NCI-H446 treated with DMSO at 0.1 percent for 48 hours (cell line): ENCODE measurements around the gene MEGF8.
A peak's percentile ranks its signal among the peaks of the same experiment; 100 is the strongest.

ENCODE experiments used
- DNase-seq: peaks from one replicate; lab custom pipeline; 2025; lab: John Stamatoyannopoulos, UW

The MEGF8 gene

DNA sequence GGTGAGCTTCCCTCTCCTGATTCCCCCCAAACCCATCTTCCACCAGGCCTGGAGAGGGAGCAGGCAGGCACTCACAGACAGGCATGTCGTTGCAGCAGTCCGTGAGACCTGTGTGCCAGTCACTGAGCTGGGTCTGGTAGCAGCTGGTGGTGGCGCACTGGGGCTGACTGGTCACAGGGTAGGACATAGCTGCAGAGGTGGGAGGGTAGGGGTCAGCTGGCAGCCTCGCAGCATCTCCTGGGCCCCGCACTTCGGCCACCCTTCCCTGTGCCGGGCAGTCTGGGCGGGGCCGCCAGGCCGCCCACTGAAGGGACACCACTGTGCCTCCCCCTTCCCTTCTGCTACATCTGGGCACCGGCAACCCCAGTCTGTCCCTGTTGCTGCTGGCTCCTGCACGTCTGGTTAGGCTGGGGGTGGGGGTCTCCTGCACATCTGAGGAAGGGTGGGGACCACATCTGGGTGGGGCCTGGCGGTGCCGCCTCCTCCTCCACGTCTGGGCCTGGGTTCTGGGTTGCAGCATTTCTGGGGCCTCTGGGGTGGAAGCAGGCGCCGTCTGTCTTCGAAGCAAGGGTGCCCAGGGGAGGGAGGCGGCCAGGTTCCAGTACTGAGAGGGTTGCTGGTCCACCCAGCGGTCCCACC is 63.5 kb downstream of the MEGF8 start:
- no peak for DNase-seq

GRCh38 chr19:42389899-42390298 is 64.5 kb downstream of the MEGF8 start, which contains the start of gene CNFN:
CNFN (minus strand) TSS chr19:42390297; CDS start chr19:42389037, 1,260 bp downstream.
- no peak for DNase-seq

DNA sequence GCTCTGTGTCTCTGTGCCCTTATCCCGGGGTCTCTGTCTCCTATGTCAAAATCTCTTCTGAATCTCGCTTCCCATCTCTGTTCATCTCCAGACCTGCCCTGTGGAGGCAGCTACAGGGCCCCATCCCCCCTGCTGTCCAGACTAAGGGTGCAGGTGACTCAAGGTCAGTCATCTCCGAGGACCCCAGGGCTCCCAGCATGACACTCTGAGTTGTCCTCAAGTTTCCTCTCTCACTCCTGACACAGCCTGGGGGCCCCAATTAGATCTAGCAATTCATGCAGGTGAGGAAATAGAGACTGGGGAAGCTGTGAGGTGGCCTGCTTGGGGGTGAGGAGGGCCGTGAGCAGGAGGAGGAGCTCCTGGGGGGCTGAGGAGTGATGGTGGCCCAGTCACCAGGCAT is 66.7 kb downstream of the MEGF8 start:
- DNase-seq = no peak

GRCh38 chr19:42394751-42395150 is 69.3 kb downstream of the MEGF8 start:
- no peak for DNase-seq

- peak; percentile 98 for DNase-seq
Measured at GRCh38 chr19:42396381-42397262, 71.2 kb downstream of the MEGF8 start.

- no peak for DNase-seq
Measured at GRCh38 chr19:42397263-42398166, 72.1 kb downstream of the MEGF8 start.

DNA sequence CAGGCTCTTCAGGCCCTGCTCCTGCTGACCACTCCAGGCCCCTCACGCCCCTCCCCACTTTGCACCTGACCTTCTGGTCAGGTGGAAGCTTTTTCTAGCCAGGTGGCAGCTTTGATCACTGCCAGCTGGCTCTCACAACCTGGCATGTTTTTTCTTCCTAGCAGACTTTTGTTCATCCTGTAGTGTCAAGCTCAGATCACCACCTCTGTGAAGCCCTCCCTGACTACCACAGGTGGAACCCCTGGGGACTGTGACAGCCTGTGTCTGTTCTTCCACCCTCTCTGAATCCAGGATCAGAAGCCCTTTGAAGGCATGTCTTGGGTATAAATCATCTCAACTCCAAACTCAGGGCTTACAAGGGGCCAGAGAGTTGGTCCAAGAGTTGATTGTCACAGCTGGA is 75.0 kb downstream of the MEGF8 start:
- DNase-seq = no peak

DNA sequence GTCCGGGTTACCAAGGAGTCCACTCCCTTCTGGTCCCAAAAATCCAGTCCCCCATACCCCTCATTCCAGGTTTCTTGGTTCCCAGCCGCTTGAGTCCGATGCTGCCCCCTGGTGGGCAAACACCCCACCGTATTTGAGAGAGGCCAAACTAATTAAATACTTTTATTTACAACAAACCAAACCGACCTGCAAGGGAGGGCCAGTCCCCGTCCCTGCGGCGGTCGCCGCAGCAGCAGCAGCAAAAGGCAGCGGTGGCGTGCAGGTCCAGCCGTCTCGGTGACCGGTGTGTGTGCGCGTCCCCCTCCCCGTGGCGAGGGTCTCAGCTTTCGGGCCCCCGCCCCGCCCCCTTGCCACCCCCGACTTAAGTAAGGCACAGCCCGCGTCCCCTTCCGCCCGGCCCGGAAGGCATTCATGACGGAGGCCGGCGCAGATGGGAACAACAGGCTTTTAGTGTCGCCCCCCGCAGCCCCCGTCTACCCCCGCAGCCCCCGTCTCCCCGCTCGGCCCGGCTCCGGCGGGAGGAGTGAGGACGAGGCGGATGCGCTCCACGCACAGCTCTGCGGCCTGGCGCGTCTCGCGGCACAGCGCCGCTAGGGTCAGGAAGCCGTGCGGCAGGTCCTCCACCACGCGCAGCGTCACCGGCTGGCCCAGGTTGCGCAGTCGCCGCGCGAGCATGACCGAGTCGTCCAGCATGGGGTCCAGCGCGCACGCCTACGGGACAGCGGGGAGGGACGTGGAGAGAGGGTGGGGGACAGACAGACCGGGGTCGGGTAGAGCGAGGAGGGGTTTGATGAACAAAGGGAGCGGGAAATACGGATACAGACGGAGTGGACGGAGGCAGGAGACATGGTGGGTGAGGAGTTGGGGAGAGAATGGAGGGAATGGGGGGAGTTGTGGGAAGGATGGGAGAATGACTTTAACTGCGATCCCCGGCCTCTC is 76.2 kb downstream of the MEGF8 start:
- peak; percentile 7 for DNase-seq

DNA sequence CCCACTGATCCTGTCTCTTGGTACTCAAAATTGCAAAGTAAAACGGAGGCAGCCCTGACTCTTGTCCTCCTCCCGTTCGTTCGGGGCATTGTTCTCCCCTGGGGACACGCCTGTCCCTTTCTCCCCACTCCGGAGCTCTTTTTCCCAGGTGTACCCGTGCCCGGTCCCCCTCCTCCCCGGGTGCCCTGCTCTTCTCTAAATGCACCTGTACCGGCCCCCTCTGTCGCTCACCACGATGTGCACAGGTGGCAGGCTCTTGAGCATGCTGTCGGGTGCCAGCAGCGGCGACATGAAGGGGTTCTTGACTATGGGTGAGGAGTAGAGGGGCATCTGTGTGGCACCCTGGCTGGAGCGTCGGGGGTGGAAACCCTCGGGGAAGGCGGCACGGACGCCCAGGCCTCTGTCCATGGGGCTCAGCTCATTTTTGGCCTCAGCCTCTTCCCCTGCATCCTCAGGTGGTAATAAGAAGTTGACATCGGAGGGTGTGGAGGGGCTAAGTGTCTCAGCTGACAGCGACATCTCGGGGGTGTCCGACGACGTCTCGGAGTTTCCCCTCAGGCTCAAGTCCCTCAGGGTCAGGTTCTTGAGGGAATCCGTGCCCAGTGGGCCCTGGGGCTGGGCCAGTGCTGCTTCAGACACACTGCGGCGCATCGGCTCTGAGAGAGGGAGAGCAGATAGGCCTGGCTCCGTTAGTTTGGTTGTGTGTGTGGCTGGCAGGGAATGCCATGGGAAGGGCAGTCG is 77.1 kb downstream of the MEGF8 start:
- no peak for DNase-seq

DNA sequence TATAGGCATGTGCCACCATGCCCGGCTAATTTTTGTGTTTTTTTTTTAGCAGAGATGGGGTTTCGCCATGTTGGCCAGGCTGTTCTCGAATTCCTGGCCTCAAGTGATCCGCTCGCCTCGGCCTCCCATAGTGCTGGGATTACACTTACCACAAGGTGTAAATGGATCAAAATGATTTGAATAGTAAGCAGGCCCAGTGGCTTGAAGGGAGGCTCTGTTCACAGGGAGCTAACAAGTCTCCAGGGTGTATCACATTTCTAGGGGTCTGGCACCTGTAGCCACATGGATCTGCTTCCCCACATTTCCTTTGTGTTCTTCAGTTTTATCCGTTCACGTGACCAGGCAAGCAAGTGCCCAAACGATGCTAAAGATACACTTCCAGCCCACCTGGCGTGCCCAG is 78.2 kb downstream of the MEGF8 start:
- no peak for DNase-seq

- DNase-seq = no peak
Measured at GRCh38 chr19:42406111-42406510, 80.7 kb downstream of the MEGF8 start.

DNA sequence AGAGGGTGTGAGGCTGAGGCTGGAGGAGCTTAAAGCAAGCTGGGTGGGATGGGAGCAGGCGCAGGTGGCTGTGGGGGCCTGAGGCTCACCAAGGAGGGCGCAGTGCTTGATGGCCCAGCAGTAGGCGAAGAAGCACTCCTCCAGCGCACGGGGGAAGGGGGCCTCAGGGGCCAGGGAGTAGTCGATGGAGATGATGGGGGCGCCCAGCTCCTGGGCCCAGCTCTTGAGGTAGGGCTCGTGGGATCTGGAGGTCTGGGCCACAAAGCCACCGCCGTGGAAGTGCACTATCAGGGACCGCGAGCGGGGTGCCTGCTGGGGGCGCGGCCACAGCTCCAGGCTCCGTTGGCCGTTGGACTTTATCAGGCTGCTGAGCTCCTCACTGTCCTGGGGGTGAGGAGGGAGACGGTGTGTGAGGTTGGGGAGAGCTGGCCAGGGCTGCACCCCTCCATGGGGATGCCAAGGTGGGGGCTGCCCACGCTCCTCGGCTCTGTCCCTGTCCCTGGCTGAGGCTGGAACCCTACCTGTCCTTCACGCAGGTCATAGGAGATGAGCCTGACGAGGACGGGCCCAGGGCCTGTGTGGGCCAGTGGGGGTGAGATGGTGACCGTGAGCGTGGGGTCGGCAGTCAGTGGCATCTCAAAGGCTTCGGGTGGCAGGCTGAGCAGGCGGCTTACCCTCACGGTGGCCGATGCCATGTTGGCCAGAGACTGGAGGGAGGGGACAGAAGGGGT is 81.8 kb downstream of the MEGF8 start:
- no peak for DNase-seq

DNA sequence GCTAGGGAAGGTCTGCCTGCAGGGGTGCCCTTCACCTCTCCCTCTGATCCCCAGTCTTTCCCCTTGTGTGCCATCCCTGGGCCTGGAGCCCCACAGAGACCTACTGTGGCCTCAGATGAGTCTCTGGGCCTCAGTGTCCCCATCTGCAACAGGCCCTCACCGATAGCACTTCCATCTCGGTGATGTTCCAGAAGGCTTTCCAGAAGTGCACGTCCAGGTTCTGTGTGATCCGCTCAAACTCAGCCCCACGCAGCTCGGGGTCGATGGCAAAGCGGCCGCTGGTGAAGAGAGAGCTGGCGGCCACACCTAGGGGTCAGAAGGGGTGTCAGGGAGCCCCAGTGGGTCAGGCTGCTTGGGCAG is 82.4 kb downstream of the MEGF8 start:
- DNase-seq = no peak

GRCh38 chr19:42409477-42409876 is 84.0 kb downstream of the MEGF8 start:
- no peak for DNase-seq

DNA sequence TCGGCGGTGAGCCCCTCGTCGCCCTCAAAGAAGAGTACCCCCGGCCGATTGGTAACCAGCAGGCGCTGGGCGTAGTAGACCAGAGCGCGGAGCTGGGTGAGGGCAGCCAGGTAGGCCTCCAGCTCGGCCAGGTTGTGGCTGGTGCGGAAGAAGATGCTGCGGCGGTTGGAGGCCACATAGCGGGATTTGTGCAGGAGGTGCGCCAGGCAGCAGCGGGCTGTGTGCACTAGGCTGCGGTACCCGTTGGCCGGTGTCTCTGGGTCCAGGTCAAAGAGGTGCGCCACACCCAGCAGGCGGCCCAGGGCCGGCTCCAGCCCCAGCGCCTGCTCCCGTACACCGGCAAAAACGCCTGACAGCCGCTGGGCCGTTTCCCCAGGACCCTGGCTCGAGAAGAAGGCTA is 84.9 kb downstream of the MEGF8 start:
- DNase-seq = no peak

DNA sequence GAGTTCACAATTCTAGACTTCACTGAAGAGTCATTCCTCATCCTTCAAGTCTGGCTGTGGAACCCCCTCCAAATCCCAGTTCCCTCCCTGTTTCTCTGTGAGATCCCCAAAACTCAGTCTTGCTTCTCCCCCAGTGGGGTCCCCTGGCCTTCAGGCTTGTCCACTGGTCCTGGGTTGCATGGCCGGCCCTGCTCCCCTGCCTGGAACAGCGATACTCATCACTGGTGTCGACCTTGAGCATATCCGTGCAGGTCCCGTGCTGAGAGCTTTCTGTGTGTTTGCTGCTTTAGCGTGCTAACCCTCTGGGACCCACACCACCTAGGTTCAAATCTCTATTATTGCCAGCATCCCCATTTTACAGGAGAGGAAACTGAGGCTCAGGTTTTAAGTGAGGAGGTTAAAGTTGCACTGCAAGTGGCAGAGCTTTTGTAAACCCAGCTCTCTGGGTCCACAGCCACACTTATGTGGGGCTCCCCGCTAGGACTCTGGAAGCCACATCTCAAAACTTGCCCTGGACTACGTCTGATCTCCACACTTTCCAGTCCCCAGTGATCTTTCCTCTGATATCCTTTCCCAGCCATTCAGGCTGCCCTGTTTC is 86.2 kb downstream of the MEGF8 start:
- no peak for DNase-seq

- DNase-seq = no peak
Measured at GRCh38 chr19:42412227-42412626, 86.8 kb downstream of the MEGF8 start.

GRCh38 chr19:42412661-42413076 is 87.2 kb downstream of the MEGF8 start:
- no peak for DNase-seq

DNA sequence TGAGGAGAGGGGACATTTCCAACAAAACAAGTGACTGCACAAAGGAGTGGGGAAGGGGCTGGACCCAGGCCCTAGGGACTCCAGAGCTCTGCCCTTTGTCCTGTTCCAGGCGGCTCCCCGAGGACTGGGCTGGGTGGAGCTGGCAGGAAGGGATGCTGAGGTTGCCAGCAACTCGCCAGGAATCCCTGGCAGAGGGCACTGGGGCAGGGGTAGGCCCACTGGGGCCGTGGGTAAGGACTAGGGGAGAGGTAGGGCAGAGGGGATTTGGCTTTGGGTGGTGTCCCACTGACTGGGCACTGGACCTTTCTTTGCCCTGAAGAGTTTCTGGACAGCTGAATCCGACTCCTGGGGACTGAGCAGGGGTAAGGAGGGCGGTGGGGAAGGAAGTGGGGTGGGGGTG is 93.9 kb downstream of the MEGF8 start:
- DNase-seq = no peak
